ENCODE data around the gene KLK11.

DNA sequence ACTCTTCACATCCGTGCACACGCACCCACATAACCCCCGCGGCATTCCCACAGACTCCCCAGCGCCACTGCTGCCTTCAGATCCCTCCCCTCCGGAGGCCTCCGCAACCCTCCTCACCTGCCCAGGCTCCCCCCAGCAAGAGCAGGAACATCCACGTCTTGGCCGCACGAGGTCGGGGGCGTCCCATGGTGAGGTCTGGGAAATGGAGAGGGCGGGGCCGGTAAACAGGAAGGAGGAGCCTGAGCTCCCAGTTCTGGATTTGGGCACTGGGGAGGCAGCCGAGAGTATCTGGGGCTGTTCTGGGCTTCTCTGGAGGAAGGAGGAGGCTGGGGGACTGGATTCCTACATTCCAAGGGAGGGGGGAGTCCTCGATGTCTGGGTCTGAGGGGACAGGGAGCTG, 25.4 kb downstream of the KLK11 start:
- TF ChIP-seq, protein P1, sequence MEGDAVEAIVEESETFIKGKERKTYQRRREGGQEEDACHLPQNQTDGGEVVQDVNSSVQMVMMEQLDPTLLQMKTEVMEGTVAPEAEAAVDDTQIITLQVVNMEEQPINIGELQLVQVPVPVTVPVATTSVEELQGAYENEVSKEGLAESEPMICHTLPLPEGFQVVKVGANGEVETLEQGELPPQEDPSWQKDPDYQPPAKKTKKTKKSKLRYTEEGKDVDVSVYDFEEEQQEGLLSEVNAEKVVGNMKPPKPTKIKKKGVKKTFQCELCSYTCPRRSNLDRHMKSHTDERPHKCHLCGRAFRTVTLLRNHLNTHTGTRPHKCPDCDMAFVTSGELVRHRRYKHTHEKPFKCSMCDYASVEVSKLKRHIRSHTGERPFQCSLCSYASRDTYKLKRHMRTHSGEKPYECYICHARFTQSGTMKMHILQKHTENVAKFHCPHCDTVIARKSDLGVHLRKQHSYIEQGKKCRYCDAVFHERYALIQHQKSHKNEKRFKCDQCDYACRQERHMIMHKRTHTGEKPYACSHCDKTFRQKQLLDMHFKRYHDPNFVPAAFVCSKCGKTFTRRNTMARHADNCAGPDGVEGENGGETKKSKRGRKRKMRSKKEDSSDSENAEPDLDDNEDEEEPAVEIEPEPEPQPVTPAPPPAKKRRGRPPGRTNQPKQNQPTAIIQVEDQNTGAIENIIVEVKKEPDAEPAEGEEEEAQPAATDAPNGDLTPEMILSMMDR (IDR thresholded peaks at IDR 0.05): no peak
- no peak for TF ChIP-seq POLR2AphosphoS5 (IDR thresholded peaks at IDR 0.05)

All from sigmoid colon (tissue), 4 donors.